PC-9 (cell line): ENCODE results near the gene ACHE. TPM values are rescaled to one million over a fixed set of nuclear protein-coding genes. Genes with fewer than 3 reads are reported as not detected.
A peak's percentile ranks its signal among the peaks of the same experiment; 100 is the strongest.
"Not testable (repeated sequence)": the region's sequence is repeated elsewhere in the genome, so short reads cannot be mapped to it uniquely, and the experiment has no call there.

Experiments used
- BruUV-seq: library from RNA; stranded (reverse); fragments of 400-500 nt; replicated peaks from 2 replicates; lab custom pipeline; 2021; lab: Mats Ljungman, UMichigan
- CTCF ChIA-PET: fragments of 300-600 bp; sonication (Branson Sonifier 250); formaldehyde crosslinking; loops from one replicate; lab custom pipeline; 2022; ENCODE audit warnings: antibody characterized with exemption; lab: Charles Lee
- POLR2A ChIA-PET: fragments of 300-600 bp; sonication (Branson Sonifier 250); formaldehyde crosslinking; loops from one replicate; lab custom pipeline; 2022; ENCODE audit warnings: antibody characterized with exemption; ENCODE audit not compliant: unreplicated experiment; lab: Charles Lee
- DNase-seq, 2 experiments: peaks; one replicate each; pipeline versions ENCODE4 v3.0.0 to v3.0.0-alpha.2; 2015 to 2022; ENCODE audit warnings: mixed read lengths in 1 of 2
- H2AFZ ChIP-seq: fragments of 200-600 bp; sonication (generic); 2 replicates; pipeline ENCODE4 v1.8.1; 2017; ENCODE audit warnings: antibody characterized with exemption
- H3F3A ChIP-seq: fragments of 200-600 bp; sonication (generic); 2 replicates; pipeline ENCODE4 v1.8.1; 2017; ENCODE audit warnings: antibody characterized with exemption, mild to moderate bottlenecking, low read depth; ENCODE audit not compliant: insufficient read depth
- H3K27ac ChIP-seq: fragments of 200-600 bp; sonication (generic); 2 replicates; pipeline ENCODE4 v1.6.1; 2016; ENCODE audit warnings: mixed run types
- H3K27me3 ChIP-seq: fragments of 200-600 bp; sonication (generic); 2 replicates; pipeline ENCODE4 v1.6.1; 2016; ENCODE audit warnings: low read depth, mixed run types; ENCODE audit not compliant: insufficient read depth
- H3K36me3 ChIP-seq: fragments of 200-600 bp; sonication (generic); 2 replicates; pipeline ENCODE4 v1.6.1; 2016; ENCODE audit warnings: low read depth, mixed run types
- H3K4me1 ChIP-seq: fragments of 200-600 bp; sonication (generic); replicated peaks from 2 replicates; pipeline ENCODE4 v1.6.1; 2016; ENCODE audit warnings: mixed run types; ENCODE audit not compliant: insufficient read depth
- H3K4me2 ChIP-seq: fragments of 200-600 bp; sonication (generic); 2 replicates; pipeline ENCODE4 v1.6.1; 2017; ENCODE audit warnings: mixed run types
- H3K4me3 ChIP-seq: fragments of 200-600 bp; sonication (generic); 2 replicates; pipeline ENCODE4 v1.6.1; 2016; ENCODE audit warnings: mixed run types
- H3K79me2 ChIP-seq: fragments of 200-600 bp; sonication (generic); 2 replicates; pipeline ENCODE4 v1.6.1; 2017; ENCODE audit warnings: low read depth, mixed run types
- H3K9me2 ChIP-seq: fragments of 200-600 bp; sonication (generic); 2 replicates; pipeline ENCODE4 v1.8.1; 2017; ENCODE audit warnings: mild to moderate bottlenecking; ENCODE audit not compliant: insufficient read depth
- H3K9me3 ChIP-seq: fragments of 200-600 bp; sonication (generic); 2 replicates; pipeline ENCODE4 v1.8.1; 2016; ENCODE audit warnings: low read depth; ENCODE audit not compliant: insufficient read depth
- H4K20me1 ChIP-seq: fragments of 200-600 bp; sonication (generic); 2 replicates; pipeline ENCODE4 v1.8.1; 2017; ENCODE audit not compliant: insufficient read depth
- CTCF ChIP-seq: fragments of 200-600 bp; sonication (generic); conservative IDR thresholded peaks from 2 replicates; pipeline ENCODE4 v1.6.1; 2017; ENCODE audit warnings: mixed run types, antibody characterized with exemption, mild to moderate bottlenecking, moderate library complexity
- EZH2 ChIP-seq: fragments of 200-600 bp; sonication (generic); IDR thresholded peaks from 2 replicates; pipeline ENCODE4 v1.8.0; 2017; ENCODE audit warnings: antibody characterized with exemption, low read depth
- intact Hi-C: fragments of 100-400 bp; cut with micrococcal nuclease; formaldehyde crosslinking; loops from one replicate; pipeline ENCODE4 v1.10.0; 2022; ENCODE audit not compliant: unreplicated experiment
- total RNA-seq: library from RNA; stranded (reverse); gene quantifications from 2 replicates; pipeline ENCODE4 v1.2.3, GENCODE V29; 2021

The ACHE gene
- total RNA-seq, 1 experiment from 2014 or later = 0.35 TPM

GRCh38 chr7:100942045-100942774, 46.5 kb upstream of the ACHE start:
- ChIA-PET CTCF (interaction anchor here (0.6 kb wide), 1 partner anchor 234 kb away, joined by 3 read pairs; no protein-coding TSS in a partner anchor), POLR2A (interaction anchor here (0.6 kb wide), 1 partner anchor 269 kb away, joined by 4 read pairs; no protein-coding TSS in a partner anchor)
- BruUV-seq = no TSS peak
- peak in 1 of 2 experiments; percentile 91 for DNase-seq
- no peaks in the 10 kb centered on the region for H3K9me2 ChIP-seq
- H3K79me2 ChIP-seq = no peaks in the 10 kb centered on the region
- H4K20me1 ChIP-seq = no peaks in the 10 kb centered on the region
- TF ChIP-seq EZH2 (no peak), CTCF (no peak)
- peaks cover 14% of the 10 kb centered on the region for H3F3A ChIP-seq
- 0 out of 2 replicates have a peak, but pooled peaks cover 7% of the 10 kb centered on the region for H3K9me3 ChIP-seq
- no peak overlapping the region for H2AFZ ChIP-seq
- H3K4me1 ChIP-seq = peaks cover 14% of the 10 kb centered on the region
- peak overlapping the region; percentile 60 for H3K27ac ChIP-seq
- peak overlapping the region; percentile 18; the same call in 1 of the 2 replicates for H3K4me3 ChIP-seq
- peak overlapping the region; percentile 70 for H3K4me2 ChIP-seq
- intact Hi-C loops = no loop called here
- peaks cover 18% of the 10 kb centered on the region for H3K27me3 ChIP-seq
- no peaks in the 10 kb centered on the region for H3K36me3 ChIP-seq

GRCh38 chr7:100936167-100936566, 40.5 kb upstream of the ACHE start:
- BruUV-seq, intact Hi-C loops, H3K27ac ChIP-seq: not testable (repeated sequence)

GRCh38 chr7:100935381-100935780, 39.7 kb upstream of the ACHE start:
- H3F3A ChIP-seq, H4K20me1 ChIP-seq, CTCF ChIA-PET, H3K4me2 ChIP-seq, H2AFZ ChIP-seq, H3K79me2 ChIP-seq, H3K4me3 ChIP-seq, H3K9me3 ChIP-seq, BruUV-seq, H3K9me2 ChIP-seq, H3K27me3 ChIP-seq, POLR2A ChIA-PET, H3K4me1 ChIP-seq, intact Hi-C loops, DNase-seq, H3K27ac ChIP-seq, H3K36me3 ChIP-seq: not testable (repeated sequence)

More at GRCh38 chr7:100936167-100936566, 40.5 kb upstream of the ACHE start:
- DNase-seq, H3K9me3 ChIP-seq, H3K4me2 ChIP-seq, H3K79me2 ChIP-seq, H4K20me1 ChIP-seq, H3K4me1 ChIP-seq, H3K4me3 ChIP-seq, H3F3A ChIP-seq, H3K27me3 ChIP-seq, POLR2A ChIA-PET, H2AFZ ChIP-seq, H3K36me3 ChIP-seq, H3K9me2 ChIP-seq, CTCF ChIA-PET: not testable (repeated sequence)

GRCh38 chr7:100933734-100934133, 38.0 kb upstream of the ACHE start:
- Histone ChIP-seq H3K9me3 (no peaks in the 10 kb centered on the region), H3K4me3 (no peak overlapping the region), H3K27ac (no peak overlapping the region), H3K9me2 (no peaks in the 10 kb centered on the region), H4K20me1 (no peaks in the 10 kb centered on the region), H3K4me1 (peaks cover 24% of the 10 kb centered on the region), H3K79me2 (no peaks in the 10 kb centered on the region), H2AFZ (no peak overlapping the region), H3K4me2 (no peak overlapping the region), H3K27me3 (0 out of 2 replicates have a peak, but pooled peaks cover 6% of the 10 kb centered on the region), H3K36me3 (no peaks in the 10 kb centered on the region), H3F3A (peaks cover 6% of the 10 kb centered on the region)
- no TSS peak for BruUV-seq
- no peak for DNase-seq
- TF ChIP-seq EZH2 (no peak), CTCF (no peak)
- POLR2A ChIA-PET = no interaction called here
- CTCF ChIA-PET = no interaction called here
- intact Hi-C loops = no loop called here
